ENCODE data around the gene GPR156. TPM values are rescaled to one million over a fixed set of nuclear protein-coding genes. Genes with fewer than 3 reads are reported as not detected.

GPR156 gene
- total and polyA plus RNA-seq, 2 of the 4 experiments (the other 2 are of a cell fraction): 0.09 to 0.18 TPM

- Histone ChIP-seq H2BK20ac (ENCODE audit: low read depth, low read length) (peak overlapping the region; percentile 13; the same call in 1 of the 2 replicates), H3K23ac (ENCODE audit: low read depth, low read length) (no peak overlapping the region), H3K27me3 (ENCODE audit: control insufficient read depth, insufficient read depth, low read length) (no peaks in the 10 kb centered on the region), H3K9ac (ENCODE audit: low read depth, low read length) (0 out of 2 replicates have a peak overlapping the region, but pooled peaks have one; percentile 25), H2BK5ac (ENCODE audit: low read depth, low read length, poor library complexity, severe bottlenecking) (no peak overlapping the region), H2AFZ (replicated peaks; ENCODE audit: low read length, poor library complexity) (peak overlapping the region; percentile 28), H3K4me3 (ENCODE audit: insufficient read depth, low read depth, low read length) (no peak overlapping the region), H3K4me2 (ENCODE audit: low read depth, low read length) (no peak overlapping the region), H3K9me3 (ENCODE audit: control insufficient read depth, insufficient read depth, low read length) (no peaks in the 10 kb centered on the region), H2BK120ac (ENCODE audit: low read depth, low read length) (peak overlapping the region; percentile 67; the same call in 1 of the 2 replicates), H2AK9ac (replicated peaks; ENCODE audit: low read depth, low read length, poor library complexity) (peak overlapping the region; percentile 94), H3K36me3 (ENCODE audit: control insufficient read depth, insufficient read depth, low read length) (no peaks in the 10 kb centered on the region), H4K8ac (ENCODE audit: low read depth in 2 of 2, low read length in 2 of 2) (no peak overlapping the region), H4K5ac (ENCODE audit: low read depth, low read length) (no peak overlapping the region), H3K9me1 (ENCODE audit: insufficient read depth, low read length) (peaks cover 2% of the 10 kb centered on the region), H3K14ac (replicated peaks; ENCODE audit: low read depth, low read length) (0 out of 2 replicates have a peak overlapping the region, but pooled peaks have one; percentile 5), H3K4ac (ENCODE audit: low read depth, low read length) (peak overlapping the region; percentile 22; the same call in 1 of the 2 replicates), H2AK5ac (ENCODE audit: low read depth, low read length) (peak overlapping the region; percentile 73), H2BK15ac (ENCODE audit: low read depth, low read length) (0 out of 3 replicates have a peak overlapping the region, but pooled peaks have one; percentile 59), H3K79me1 (ENCODE audit: low read depth in 1 of 2, low read length in 2 of 2) (peaks cover 0 to 2% of the 10 kb centered on the region in 2 experiments; a peak in 1 of 4 replicates), H3K18ac (ENCODE audit: low read depth, low read length) (no peak overlapping the region), H3K56ac (ENCODE audit: extremely low read depth, insufficient read depth, low read length) (no peak overlapping the region), H4K91ac (ENCODE audit: insufficient read depth, low read depth, low read length) (peak overlapping the region; percentile 31; the same call in 1 of the 2 replicates), H3K27ac (ENCODE audit: insufficient read depth, low read length) (no peak overlapping the region), H3K4me1 (ENCODE audit: control insufficient read depth, insufficient read depth, low read length) (peaks cover 4% of the 10 kb centered on the region), H4K20me1 (ENCODE audit: insufficient read depth, low read length) (no peaks in the 10 kb centered on the region)
- in situ Hi-C loops (cut with MboI; ENCODE audit: low sequenced_read_pairs): loop anchor here (5.0 to 10.0 kb wide), 2 partner anchors 286 to 368 kb away; no protein-coding TSS in a partner anchor
- DNase-seq (peak; percentile 62), ATAC-seq (ENCODE audit: low read depth) (peak; percentile 80)
- WGBS, 2 experiments (ENCODE audit: extremely low coverage in 2 of 2, insufficient read length in 1 of 2): 86% methylated on average over 3 of the region's 7 CpGs; no CpG with 5 or more reads in 1 of the 2 experiments
- CTCF ChIA-PET: interaction anchor here (1.0 to 1.5 kb wide), 2 partner anchors 9 to 292 kb away, joined by 3 to 5 read pairs; no protein-coding TSS in a partner anchor
- POLR2A ChIA-PET (ENCODE audit: unreplicated experiment): no interaction called here
- dilution Hi-C loops (cut with HindIII; ENCODE audit: low sequenced_read_pairs, unreplicated experiment): no loop called here
- BruUV-seq (replicated peaks): no TSS peak
- intact Hi-C loops (cut with micrococcal nuclease): loop anchor here (1.0 to 5.0 kb wide), 3 partner anchors 88 to 361 kb away; no protein-coding TSS in a partner anchor
- TF ChIP-seq, protein P1, sequence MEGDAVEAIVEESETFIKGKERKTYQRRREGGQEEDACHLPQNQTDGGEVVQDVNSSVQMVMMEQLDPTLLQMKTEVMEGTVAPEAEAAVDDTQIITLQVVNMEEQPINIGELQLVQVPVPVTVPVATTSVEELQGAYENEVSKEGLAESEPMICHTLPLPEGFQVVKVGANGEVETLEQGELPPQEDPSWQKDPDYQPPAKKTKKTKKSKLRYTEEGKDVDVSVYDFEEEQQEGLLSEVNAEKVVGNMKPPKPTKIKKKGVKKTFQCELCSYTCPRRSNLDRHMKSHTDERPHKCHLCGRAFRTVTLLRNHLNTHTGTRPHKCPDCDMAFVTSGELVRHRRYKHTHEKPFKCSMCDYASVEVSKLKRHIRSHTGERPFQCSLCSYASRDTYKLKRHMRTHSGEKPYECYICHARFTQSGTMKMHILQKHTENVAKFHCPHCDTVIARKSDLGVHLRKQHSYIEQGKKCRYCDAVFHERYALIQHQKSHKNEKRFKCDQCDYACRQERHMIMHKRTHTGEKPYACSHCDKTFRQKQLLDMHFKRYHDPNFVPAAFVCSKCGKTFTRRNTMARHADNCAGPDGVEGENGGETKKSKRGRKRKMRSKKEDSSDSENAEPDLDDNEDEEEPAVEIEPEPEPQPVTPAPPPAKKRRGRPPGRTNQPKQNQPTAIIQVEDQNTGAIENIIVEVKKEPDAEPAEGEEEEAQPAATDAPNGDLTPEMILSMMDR (conservative IDR thresholded peaks at IDR 0.05; ENCODE audit: low read depth, low read length): peak; percentile 77
- TF ChIP-seq SMC3 (IDR thresholded peaks at IDR 0.05; ENCODE audit: low read depth, low read length): peak; percentile 79
- TF ChIP-seq RFX5 (IDR thresholded peaks at IDR 0.05; ENCODE audit: low read depth, low read length): no peak
- peak; percentile 86 for TF ChIP-seq RAD21 (IDR thresholded peaks at IDR 0.05; ENCODE audit: low read length)
- TF ChIP-seq CHD1 (IDR thresholded peaks at IDR 0.05; ENCODE audit: low read depth, low read length): no peak
- TF ChIP-seq POLR2A (IDR thresholded peaks at IDR 0.05; ENCODE audit: low read depth, low read length): no peak
- no peak for TF ChIP-seq NFE2L2 (IDR thresholded peaks at IDR 0.05; ENCODE audit: low read depth, low read length)
- no peak for TF ChIP-seq BHLHE40 (IDR thresholded peaks at IDR 0.05; ENCODE audit: low read depth, low read length)
- TF ChIP-seq MAFK (IDR thresholded peaks at IDR 0.05; ENCODE audit: low read depth, low read length): no peak
- TF ChIP-seq CEBPB (IDR thresholded peaks at IDR 0.05; ENCODE audit: low read depth, low read length): no peak
- TF ChIP-seq ELK1 (IDR thresholded peaks at IDR 0.05; ENCODE audit: borderline replicate concordance, low read depth, low read length): no peak
- no peak for TF ChIP-seq MAZ (IDR thresholded peaks at IDR 0.05; ENCODE audit: borderline replicate concordance, low read depth, low read length)
- TF ChIP-seq MXI1 (IDR thresholded peaks at IDR 0.05; ENCODE audit: borderline replicate concordance, low read depth, low read length): no peak
Observed at GRCh38 chr3:120182613-120183511, 102.2 kb downstream of the GPR156 start.
